SW480 (cell line): ENCODE results near the gene CBX6.

ENCODE experiments used
- DNase-seq: peaks from one replicate; pipeline ENCODE4 v3.0.0-alpha.2; 2016; ENCODE audit warnings: low spot score

Gene CBX6

DNA sequence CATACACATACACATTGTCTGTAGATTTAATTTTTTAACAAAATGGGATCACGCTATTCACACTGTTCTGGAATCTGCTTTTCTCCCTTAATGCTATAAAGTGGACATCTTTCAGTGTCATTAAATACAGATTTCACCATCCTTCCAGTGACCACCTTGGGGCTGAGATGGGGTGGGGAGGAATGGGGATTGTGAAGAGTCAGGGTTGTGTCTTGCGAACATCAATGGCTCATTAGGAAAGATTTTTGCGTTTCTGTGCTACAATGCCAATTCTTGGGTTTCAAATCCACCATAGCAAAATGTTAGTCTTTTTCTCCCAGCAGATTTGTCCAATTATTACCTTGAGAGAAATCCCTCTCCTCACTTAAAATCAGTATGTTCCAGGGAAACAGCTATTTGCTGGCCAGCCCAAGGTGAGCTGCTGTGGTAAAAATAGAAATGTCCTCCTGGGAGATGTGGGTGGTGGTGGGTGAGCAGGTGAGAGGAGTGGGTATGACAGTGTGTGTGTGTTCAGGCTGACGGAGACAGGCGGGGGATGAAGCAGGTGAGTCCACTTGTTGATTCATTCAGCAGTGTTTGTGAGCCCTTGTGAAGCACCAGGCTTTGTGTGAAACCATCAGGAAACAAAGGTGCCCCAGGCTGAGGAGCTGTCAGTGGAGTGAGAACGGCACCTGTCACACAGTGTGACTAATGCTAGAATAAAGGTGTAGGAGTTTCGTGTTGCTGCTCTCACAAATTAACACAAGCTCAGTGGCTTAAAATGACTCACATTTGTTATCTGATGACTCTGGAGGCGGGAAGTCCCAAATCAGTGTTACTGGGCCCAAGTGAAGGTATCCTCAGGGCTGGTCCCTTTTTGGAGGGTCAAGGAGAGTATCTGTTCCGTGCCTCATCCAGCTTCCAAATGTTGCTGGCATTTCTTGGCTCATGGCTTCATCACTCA, 1.7 kb upstream of the CBX6 start:
- DNase-seq, result no peak

DNA sequence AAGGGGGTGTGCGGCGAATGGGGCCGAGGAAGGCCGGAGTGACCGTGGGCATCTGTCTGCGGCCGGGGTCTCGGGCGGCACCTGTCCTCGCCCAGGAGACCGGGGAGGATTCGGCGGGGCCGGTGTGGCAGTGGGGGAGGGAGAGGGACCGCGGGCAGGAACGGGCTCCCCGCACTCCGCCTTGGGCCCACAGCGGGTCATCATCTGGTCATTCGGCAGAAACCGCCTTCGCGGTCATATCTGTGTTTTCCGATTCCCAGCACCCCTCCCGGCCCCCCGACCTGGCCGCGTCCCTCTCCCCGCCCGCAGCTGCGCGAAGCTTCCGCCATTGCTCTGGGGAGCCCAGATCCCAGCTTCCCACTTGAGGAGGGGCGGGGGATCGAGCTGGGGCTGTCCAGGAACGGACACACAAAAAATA, 824 bp upstream of the CBX6 start:
- DNase-seq, result no peak

DNA sequence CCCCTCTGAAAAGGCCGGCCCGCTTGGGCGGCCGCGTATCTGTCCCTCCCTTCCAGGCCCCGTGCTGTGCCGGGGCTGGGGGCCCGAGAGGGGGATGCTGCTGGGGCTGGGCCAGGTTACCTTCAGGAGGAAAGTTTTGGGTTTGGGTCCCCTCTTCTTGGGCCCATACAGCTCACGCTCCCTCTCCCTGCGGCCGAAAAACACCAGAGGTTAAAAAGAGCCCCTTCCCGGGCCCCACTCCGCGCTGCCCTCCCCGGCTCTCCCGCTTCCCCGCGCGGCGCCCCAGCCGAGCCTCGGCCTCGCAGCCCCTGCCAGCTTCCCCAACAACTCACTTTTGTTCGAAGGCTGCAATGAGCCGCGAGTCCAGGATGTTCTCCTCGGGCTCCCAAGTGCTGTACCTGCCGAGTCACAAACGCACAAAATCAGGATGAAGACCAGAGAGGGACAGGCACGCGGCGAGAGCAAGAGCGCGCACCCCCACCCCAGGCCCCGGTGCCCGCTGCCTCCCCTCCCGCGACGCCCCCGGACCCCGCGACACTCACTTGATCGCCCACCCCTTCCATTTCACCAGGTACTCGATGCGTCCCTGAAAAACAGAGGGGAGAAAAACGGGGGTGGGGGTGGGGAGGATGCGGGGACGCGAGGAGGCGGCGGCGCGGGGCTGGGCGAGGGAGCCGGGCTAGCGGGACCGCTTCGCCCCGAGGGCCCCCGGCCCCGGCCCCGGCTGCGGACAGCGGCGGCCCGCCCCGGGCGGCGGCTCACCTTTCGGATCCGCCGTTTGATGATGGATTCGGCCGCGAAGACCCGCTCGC, 450 bp downstream of the CBX6 start:
- DNase-seq, result peak; percentile 58

GRCh38 chr22:38870791-38871359, 1.1 kb downstream of the CBX6 start:
- no peak for DNase-seq

GRCh38 chr22:38870312-38870741, 1.7 kb downstream of the CBX6 start:
- peak; percentile 76 for DNase-seq

GRCh38 chr22:38869663-38870062, 2.4 kb downstream of the CBX6 start:
- no peak for DNase-seq

DNA sequence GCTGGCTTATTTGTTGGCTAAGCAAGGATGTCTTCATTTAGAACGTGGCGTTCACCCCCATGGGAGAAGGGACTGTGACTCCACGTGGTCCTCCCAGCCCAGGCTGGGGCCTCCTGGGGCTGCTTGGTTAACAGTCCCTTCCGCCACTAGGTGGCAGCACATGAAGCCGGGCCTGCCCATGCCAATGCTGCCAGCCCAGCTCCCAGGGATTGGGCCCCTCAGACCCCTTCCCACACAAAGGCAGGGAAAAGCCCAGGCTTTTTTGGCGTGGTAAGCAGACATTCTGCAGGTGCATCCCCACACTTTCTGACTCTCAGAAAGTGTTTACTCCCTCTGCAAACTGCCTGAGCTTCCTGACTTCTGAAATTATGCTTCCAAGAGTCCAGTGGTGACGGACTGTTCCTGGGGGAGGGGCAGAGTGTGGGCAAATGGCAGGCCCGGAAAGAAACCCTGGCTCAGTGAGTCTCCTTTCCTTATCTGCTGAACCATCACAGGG, 3.1 kb downstream of the CBX6 start:
- DNase-seq, result peak; percentile 42

DNA sequence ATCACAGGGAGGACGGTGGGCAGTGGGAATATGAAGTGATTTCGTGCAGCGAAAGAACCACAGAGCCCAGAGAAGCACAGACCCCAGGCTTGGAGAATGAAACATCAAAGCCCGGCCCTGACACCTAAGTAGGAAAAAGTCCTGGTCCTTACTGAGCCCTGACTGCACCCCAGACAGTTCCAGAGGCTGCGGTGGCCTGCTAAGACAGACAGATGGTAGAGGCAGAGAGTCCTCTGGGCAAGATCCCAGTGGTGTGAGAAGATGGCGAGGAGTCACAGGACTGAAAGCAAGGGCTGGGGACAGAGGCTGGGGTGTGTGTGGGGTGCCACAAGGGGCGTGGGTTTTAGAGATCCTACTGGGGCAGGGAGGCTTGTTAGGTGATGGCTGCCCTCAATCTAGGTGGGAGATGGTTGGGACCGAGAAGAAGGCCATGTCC, 3.7 kb downstream of the CBX6 start:
- DNase-seq, result no peak

DNA sequence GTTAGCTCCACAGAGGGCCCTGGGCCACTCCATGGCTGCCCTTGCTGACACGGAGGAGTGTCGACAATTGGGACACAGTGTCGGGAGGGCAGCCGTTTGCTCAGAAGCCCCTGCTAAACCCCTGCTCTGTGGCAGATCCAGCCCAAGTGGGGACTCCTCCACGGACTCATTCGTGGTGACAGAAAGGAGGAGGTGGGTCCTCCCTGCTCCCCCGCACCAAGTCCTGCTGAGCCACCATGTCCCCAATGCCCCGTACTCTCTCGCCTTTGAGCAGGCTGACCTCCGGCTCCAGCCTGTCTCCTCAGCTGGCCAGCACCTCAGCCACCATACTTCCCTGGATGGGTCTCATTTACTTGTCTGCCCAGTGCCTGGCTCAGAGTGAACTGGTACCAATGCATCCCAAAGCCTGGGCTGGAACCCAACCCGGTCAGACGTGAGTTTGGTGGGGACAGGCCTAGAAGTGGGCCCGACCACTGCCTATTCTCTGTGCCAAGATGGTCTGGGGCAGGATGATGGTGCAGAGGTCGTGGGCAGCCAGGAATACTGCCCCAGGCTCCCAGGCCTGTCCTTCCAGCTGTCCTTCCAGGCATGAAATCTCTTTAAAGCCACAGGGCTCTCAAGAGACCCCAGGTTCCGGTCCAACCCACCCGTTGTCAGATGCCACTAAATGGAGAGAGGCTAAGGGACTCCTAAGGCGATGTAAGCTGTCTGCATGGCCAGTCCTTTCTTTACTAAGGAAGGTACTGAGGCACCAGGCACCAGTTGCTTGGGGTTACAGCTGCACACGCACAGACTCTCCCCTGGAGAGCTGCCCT, 4.3 kb downstream of the CBX6 start:
- no peak for DNase-seq

GRCh38 chr22:38867124-38867455, 4.9 kb downstream of the CBX6 start:
- DNase-seq, result no peak

GRCh38 chr22:38866399-38867123, 5.5 kb downstream of the CBX6 start:
- no peak for DNase-seq

DNA sequence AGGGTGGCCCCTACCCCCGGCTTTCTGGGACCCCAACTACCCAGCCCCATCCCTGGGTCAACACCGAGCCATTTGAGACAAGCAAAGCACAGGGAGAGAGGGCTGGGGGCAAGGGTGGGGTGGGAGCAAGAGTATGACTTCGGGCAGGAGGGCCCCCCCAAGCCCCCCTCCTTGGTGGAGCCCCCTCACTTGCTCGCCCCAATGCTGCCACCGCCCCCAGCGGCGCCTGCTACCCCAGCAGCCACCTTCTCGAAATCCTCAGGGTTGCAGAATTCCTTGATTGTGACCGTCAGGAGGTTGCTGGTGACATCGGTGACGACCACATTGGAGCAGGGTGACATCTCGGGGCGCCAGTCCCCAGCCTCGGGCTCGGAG, 6.0 kb downstream of the CBX6 start:
- DNase-seq, result no peak

DNA sequence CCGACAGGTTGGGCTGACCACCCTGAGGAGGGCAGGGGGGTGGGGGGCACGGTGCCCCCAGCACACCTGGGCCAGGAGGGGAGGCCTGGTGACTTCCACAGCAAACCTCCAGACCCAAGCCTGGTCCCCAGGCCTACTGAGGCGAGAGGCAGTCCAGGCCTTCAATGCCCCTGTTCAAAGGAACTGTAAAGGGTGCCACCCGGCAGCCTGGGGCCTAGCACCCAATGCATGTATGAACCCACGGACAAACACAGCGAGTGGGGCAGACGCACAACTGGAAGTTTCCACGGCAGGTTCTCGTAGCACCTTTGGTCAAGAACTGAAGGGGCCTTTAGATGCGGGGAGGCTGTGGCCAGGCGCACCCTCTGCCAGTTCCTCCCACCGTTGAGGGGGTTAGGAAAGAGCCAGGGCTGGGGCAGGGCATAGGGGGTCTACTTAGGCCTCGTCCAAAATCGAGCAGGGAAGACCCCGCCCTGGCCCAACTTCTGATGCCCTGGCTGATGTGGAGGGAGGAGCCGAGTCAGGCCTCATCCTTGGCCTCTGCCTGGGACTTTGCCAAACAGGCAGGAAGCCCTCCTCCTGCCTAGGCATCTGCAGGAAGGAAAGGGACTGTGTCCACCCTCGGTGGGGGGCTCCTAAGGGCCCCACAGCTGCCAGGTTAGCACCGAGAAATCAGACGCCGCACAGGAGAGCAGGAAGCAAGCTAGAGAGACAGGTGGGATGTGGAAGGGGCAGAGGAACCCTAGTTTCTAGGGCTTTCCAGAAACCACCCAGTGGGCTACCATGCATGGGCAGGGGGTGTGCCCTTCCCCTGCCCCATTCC, 6.6 kb downstream of the CBX6 start:
- DNase-seq, result no peak

GRCh38 chr22:38864361-38865191, 7.4 kb downstream of the CBX6 start:
- DNase-seq, result no peak

- DNase-seq, result no peak
These were observed 8.4 kb downstream of the CBX6 start for GRCh38 chr22:38863531-38864131.

DNA sequence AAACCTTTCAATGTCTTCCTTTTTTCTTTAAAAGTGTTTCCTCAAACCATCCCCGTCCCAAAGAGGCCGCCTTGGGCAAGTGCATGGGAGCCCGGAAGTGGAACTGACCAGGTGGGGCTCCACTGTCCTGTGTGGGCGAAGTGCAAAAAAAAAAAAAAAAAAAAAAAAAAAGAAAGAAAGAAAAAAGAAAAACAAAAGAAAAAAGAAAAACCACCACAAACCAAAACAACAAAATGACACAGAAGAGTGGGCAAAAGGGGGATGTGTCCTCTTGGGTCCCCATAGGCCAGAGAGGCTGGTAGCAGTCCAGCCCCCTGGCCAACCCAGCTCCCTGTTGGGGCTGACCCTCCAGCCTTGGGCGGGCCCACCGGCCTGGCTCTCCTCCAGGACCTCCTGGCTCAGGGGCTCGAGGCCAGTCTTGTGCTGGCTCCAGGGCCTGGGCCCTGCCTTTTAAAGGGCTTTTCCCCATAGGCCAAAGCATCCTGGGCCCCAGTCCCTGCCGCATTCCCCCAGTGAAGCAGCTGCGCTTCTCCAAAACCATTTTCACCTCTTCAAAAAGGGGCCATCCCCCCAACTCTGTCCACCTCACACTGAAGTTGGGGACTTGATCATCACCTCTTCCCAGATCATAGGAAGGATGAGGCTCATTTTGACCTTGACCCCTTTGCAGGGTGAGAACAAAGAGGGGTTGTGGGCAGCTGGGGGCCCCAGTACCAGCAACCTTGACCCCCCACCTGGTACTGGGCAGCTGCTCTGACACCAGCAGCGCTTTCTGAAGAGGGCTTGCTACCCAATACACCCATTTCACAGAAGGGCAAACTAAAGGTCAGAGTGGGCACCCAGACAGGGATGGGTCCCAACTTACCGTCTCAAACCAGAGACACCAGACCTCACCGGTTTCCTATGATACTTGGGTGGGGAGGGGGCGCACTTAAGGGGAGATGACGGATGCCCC, 9.4 kb downstream of the CBX6 start:
- no peak for DNase-seq

- DNase-seq, result no peak
These were observed 10.1 kb downstream of the CBX6 start for GRCh38 chr22:38861927-38862326.
